HCT116 (cell line): ENCODE data around the gene LRFN3.

Experiments
- CTCF ChIP-seq, 3 experiments: fragments of 200-600 bp in 1 of 3; sonication (generic) in 1 of 3; IDR thresholded peaks in 2 of 3; conservative IDR thresholded peaks in 1 of 3; 2 replicates each; pipeline ENCODE4 v1.5.1; 2012 to 2017; ENCODE audit warnings: low read depth in 2 of 3, low read length in 2 of 3, antibody characterized with exemption in 1 of 3, borderline replicate concordance in 1 of 3, control low read depth in 1 of 3, mild to moderate bottlenecking in 1 of 3, mixed read lengths in 1 of 3, mixed run types in 1 of 3, moderate library complexity in 1 of 3; ENCODE audit not compliant: insufficient read depth in 1 of 3
- POLR2A ChIP-seq: IDR thresholded peaks from 2 replicates; pipeline ENCODE4 v1.7.0; 2011; ENCODE audit warnings: borderline replicate concordance; ENCODE audit not compliant: insufficient read depth, insufficient read length; ENCODE audit errors: extremely low read depth

- TF ChIP-seq POLR2A (no peak), CTCF (IDR thresholded peaks at IDR 0.05 in 2 of 3, conservative IDR thresholded peaks at IDR 0.05 in 1 of 3; ENCODE audit: borderline replicate concordance in 1 of 3, insufficient read depth in 1 of 3, low read depth in 2 of 3, low read length in 2 of 3) (no peak)
Observed at GRCh38 chr19:35959968-35960320, 23.8 kb downstream of the LRFN3 start.
